ENCODE results near the gene TSPAN13.

TSPAN13 gene

DNA sequence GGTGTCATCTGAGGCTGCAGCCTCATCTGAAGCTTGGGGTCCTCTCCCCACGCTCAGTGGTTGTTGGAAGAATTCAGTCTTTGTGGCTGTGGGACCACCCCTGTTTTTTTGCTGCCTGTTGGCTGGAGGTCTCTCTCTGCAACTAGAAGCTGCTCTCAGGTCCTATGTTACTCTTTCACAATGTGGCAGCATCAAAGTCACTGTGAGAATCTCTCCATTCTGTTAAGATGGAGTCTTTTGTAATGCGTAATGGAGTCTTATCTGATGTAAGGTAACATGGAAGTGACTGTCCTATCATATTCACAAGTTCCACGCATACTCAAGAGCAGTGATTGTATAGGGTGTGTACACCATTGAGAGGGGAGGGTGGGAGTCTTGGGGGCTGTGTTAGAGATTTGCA, 24.9 kb downstream of the TSPAN13 start:
- no peak for DNase-seq

DNA sequence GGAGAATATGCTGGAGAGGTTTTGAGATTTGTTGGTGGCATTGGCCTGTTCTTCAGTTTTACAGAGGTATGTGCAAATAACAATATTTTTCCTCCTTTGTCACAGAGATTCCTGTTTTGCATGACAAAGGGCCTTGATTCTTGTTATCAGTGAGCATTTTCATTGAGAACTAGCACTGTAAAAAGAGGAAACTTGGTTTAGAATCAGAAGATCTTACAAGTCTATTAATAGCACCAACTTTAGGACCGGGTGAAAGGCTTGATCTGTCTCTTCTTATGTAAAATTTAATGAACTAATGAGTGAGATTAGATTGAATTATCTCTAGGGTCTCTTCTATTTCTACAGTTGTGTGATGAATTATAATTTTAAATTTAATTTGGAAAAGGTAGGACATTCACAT, 25.5 kb downstream of the TSPAN13 start:
- DNase-seq = no peak

DNA sequence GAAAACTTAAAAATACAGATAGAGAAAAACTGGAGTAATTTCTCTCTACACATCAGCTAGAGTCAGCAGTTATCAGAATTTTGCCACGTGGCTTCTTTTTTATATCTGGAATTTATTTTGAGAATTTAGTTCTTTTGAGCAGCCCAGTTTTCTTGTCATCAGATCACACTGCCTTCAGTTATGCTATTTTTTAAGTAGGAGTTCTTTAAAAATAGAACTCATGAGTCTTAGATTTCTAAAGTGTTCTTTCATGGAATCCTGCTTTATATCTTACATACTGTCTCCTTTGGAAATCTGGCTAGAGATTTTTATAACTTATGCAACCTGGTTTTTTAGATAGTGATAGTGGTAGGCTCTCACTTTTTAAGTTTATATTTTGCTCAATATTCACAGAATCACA, 27.0 kb downstream of the TSPAN13 start:
- no peak for DNase-seq

DNA sequence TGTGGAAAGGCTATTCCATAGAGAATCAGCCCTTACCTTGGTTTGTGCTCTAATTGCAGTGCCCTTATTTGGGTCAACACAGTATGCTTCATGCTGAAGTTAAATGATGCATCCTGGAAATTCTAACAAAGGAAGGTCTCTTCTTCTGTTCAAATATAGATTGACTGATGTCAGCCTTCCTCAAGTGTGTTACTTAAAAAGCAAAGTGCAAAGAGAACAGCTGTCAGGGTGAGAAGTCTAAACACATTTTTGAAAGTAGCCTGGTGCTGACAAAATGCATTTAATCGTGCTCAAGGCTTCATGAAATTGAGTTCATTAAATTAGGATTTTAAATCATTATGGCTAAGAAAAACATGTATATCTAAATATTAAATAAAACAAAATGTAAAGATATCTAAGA, 31.8 kb downstream of the TSPAN13 start:
- no peak for DNase-seq

DNA sequence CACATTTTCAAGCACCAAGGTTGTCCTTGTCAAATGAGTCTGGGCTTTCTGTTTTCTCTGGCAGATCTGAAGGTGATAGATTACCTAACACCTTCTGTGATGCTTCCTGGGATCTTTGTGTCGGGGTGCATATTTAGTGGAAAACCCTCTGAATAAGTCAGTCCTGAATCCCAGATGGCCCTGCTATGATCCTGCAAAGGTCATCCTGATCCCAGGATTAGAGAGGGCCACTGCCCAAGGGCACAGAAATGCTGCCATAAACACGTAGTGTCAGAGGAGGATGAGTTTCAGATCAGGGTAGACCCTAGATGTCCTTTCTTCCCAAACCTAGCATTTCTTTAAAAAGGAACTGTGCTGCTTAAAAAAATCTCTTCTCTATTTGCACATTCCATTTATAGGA, 32.3 kb downstream of the TSPAN13 start:
- DNase-seq = no peak

DNA sequence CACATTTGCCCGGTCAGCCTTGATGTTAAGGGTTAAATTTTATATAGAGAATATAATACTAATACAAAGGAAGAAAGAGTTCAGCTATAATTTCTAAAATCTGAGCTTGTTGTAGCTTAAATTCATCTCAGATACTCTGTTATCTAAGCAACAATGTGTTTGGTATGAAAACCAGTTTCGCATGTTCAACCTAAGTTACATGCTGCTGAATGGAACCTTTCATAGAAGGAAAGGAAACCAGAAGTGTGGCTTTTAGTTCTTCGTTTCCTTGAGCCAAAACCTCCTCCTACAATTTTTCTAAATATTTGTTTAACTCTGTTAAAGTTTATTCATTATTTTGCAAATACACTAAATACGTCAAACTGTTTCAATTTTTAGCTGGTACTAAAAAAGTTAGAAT, 32.7 kb downstream of the TSPAN13 start:
- no peak for DNase-seq

DNA sequence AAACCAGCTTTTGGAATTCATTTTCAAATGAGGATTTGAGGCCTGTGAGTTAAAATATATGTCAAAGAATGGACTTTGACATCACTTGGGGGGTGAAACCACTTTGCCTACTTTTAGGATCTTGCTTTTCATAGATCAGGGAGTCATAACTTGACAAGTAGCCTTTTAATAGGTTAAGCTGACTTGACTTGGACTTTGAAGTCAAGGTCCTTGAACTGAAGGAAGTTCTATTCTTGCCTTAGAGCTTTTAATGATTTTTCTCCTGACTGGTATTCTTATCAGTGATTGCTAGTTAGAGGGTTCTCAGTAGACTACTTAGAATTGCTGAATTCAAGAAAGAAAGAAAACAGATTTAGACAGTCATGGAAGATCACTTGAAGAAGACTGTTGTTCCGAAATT, 33.6 kb downstream of the TSPAN13 start:
- DNase-seq = no peak

DNA sequence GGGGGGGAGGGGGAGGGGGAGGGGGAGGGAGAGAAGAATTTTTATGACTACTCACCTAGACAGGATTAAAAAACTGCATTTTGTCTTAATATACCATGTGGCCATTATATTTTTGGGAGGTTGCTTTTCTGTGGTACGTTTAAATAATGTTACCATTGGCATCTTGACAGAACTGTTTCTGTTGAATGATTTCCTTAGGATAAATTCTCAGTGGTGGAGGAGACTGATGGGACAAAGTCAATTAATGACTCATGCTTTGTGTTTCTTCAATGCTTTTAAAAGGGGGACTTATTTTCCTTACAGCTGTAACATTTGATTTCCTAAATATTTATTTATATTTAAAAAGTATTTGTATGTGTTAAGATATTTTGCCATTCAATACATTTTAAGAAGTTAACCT, 37.5 kb downstream of the TSPAN13 start:
- DNase-seq = no peak

DNA sequence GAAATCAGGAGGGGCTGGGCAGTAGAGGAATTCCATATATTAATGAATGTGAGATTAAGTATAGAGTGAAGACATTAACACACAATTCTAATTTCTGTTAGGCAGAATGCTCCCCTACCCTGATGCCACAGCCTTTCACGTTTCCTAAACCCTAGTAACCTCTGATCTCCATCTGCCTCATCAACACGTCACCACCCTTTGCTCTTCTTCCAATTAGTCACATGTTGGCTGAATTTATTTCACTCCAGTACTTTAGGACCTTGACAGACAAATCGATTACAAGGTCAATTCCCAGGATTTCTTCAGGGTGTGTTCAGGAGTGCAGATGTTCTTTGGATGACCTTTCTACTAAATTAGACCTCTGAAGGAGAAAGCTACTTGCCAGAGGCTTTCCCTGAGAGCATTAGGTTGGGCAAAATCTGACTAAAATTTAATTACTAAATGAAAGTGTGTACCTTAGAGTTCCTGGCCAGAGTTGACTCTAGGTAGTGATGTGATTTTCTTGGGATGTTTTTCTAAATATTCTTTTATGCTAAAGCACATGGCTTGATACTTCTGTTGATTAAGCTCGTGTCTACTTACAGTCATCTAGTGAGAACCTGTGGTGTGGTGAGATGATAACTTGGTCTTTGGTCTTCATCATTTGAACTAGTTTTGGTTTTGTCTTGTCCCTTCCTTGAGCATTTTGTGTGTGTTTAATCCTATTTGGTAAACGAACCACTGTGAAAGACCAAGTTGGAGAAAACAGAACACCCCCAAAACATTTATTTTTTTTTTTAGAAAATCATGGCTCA, 38.5 kb downstream of the TSPAN13 start:
- DNase-seq = no peak

DNA sequence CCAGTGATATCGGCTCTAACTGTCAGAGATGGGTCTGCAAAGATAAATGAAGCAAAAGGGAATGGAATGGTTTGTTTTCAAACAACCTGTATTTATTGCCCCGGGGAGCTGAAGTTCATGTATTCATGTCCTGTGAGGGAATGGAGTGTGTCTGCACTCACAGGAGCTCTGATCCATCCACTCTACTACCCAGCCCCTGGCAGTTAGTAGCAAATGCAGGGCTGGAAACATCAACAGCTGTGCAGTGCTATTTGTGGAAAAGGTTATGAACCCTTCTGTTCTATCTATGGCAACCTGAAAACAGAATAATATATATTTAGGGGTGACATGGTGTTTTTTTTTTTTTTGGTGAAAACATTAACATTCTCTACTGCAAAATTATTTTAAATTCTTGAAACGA, 41.4 kb downstream of the TSPAN13 start:
- DNase-seq = no peak

DNA sequence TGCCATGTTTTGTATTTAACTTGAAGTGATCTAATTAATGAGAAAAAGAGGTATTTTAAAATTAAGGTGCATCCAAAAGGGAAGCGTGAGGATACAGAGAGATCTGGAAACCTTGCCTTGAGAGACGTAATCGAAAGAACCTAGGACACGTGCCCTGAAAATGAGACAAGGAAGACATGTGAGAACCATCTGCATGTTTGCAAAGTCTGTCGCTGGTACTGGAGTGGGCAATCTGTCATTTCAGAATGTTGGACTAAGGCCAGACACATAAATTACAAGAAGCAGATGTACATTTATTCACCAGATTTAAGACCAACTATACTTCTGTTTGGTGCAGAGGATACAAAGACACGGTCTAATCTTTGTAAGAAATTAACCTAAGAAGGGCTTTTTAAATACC, 42.1 kb downstream of the TSPAN13 start:
- DNase-seq = no peak

DNA sequence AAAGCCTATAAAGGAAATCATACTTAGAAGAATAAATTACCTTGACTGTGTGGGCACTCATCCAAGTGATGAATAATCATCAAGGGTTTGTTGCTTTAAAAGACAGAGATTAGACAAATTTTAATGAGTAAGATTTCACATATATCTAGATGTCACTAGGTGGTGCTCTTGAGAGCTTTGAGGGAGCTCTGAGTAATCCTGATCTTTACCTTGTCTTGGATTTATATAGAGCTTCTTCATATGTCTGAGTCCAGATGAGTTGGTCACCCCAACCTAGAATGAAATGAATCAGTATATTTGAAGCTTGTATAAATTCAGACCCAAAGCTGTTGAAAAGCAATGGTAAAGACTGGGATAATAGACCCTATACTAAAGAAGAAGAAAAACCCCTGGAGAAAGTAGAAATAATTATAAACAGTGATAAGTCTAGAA, 47.6 kb downstream of the TSPAN13 start:
- no peak for DNase-seq

DNA sequence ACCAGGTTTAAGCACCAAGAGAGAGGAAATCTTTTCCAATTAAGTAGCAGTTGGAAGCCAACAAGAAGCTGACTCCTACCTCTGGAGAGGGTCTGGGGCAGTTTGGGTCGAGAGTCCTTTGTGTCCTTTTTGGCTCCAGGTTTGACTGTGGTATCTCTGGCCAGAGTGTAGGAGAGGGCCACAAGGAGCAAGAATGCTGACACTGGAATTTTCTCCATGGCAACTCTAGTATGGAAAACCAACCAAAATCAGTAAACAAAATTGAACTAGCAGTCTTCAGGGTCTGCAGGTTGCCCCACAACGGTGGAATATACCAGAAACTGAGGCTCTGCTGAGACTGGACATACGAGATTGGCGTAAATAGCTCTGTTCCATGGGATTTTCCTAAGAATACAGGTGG, 48.0 kb downstream of the TSPAN13 start:
- no peak for DNase-seq

DNA sequence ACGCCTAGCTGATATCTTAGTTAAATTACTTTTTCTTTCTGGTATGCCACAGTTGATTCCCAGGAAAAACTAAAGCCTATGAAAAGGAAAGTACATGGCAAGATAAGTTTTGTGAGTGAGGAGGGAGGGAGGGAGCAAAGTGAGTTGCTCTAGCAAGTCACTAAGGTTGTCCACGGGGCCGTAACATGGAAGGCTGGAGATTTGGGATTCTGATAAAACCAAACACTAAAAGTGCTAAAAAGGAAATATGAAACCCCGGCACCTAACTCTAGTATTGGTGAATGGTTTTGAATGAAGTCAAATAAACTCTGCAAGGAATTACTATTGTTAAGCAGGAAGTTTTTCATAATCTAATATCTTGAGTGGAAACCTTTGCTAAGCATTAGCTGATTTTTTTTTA, 49.6 kb downstream of the TSPAN13 start:
- DNase-seq = no peak

DNA sequence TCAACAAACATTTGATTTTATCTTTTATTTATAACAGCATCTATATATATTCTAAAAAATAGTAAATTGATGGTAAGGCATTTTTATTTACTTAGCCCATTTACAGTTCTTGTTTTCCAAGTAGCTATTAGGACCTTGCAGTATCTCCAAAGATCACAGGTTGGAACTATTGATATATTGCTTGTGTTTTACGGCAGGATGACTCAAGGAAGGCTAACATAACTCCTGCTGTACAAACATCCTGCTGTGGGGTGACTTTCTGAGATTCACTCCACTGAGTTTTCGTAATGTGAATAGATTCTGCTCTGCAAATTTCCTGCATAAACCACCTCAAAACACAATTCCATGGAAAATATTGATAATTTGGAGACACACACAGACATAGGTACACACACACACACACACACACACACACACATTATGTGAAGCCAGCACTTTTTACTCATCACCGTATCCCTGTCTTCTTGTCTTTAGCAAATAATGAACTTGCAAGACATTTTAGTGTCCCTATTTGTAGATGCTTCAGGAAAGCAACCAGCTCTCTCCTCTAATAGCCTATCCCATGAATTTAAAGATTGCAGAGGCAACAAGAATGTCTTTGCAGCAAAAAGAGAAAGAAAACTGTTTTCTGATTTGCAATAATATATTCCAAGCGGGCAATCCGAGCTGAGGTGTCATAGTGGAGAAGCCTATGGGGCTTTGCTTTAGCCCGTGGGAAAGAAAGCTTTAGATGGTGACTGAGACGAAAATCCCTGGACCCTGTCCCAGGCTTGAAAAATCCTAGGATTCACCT, 50.5 kb downstream of the TSPAN13 start:
- DNase-seq = no peak

DNA sequence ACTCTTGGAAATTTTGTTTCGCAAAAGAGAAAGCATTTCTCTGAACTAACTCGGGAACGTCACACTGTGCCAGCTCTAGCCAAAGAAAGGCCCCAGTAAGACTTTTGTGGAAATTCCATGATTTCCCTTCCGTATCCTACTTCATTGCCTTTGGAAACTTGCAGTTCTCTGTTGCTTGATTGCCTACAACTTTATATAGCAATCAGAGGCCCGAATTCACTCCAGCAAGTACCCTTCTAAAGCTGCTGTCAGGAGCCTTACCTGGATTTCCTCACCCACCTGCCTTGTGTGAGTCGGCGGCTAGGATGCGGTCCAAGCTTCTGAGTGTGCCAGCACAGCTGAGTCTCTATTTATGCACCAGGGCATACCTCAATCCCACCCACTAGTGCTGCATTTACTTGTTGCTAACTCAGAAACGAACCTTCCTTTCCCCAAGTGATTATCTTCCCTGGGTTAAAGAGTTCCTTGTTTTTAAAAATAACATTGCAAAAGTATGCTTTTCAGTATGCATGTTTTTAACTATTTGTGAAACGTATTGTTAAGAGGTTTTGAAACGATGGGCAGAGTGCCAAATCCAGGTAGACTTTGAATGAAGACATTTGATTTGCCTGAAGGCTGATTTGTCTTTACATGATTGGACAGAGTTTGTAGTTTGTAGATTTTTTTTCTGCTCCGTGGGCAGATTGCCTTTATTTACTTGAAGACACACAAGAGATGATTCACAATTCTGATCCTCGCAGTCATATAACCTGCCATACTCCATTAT, 51.3 kb downstream of the TSPAN13 start, which contains the start of gene AGR2:
Gene AGR2 (minus strand): TSS at position 326 of the 766 bp plus-strand sequence. CDS start 3,203 bp downstream, outside the sequence.
- no peak for DNase-seq

DNA sequence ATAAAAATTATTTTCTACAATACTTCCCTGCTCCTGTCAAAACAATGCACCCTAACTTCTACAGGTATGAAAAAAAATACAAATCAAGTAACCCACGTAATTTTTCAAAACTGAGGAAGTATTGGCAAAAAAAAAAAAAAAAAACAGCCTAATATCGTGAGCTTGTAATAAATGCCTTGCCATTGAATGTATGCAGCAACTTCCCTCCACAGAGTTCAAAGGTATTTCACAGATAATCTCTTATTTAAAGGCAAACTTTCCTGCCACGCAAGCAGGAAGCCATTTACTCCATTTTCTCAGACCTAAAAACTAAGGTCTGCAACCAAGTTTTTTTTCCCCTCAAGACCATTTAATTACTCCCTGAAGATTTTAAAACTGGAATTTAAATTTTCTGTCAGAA, 51.9 kb downstream of the TSPAN13 start:
- DNase-seq = no peak

DNA sequence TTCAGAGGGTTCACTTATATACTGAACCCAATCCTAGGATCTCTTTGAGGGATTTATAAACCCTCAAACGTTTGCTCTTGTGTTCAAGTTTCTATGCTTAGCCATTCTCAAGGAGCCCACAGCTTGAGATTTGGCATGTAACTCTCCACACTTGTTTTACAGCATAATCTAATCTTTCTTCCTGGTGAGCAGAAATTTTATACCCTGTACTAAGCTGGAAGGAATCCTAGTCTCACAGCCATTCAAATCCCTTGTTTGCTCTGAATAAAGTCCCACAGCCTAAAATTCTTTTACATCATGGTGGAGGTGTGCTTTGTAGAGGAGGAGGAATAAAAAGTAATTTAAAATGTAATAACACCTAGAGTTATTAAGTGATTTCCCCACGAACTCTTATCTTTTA, 56.6 kb downstream of the TSPAN13 start:
- no peak for DNase-seq

DNA sequence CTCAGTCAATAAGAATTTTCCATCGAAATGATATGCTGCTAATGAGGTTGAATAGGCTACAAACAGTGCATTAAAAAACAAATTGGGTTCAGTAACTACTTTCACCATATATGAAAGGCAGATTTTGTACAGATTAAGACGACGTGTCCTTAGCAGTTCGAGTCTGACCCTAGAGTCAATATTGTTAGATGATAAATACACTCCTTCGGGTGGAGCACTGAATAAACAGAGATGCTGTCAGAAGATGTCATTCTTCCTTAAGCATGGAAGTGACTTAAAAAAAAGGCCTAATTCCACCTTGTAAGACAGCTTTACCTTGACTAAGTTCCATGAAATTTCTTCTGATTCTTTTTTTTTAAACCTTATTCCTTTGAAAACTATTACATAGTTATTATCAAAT, 57.0 kb downstream of the TSPAN13 start:
- DNase-seq = no peak

DNA sequence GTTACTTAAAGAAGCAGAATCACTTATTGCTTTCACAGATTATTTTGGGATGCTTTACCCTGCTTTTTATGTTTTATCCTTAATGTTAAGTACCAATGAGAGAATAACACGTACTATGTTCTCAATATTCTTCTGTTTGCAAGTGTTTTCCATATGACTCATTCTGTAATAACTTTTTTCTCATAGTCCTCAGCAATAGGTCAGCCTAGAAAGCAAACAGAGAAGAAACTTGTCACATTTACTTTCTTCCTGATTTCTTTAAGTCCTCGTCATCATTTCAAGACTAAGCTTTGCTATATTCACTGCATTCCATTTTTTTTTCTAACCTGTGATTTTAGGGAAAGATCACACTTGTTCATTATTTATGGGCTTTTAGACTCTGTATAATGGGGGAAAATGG, 58.0 kb downstream of the TSPAN13 start:
- DNase-seq = no peak

DNA sequence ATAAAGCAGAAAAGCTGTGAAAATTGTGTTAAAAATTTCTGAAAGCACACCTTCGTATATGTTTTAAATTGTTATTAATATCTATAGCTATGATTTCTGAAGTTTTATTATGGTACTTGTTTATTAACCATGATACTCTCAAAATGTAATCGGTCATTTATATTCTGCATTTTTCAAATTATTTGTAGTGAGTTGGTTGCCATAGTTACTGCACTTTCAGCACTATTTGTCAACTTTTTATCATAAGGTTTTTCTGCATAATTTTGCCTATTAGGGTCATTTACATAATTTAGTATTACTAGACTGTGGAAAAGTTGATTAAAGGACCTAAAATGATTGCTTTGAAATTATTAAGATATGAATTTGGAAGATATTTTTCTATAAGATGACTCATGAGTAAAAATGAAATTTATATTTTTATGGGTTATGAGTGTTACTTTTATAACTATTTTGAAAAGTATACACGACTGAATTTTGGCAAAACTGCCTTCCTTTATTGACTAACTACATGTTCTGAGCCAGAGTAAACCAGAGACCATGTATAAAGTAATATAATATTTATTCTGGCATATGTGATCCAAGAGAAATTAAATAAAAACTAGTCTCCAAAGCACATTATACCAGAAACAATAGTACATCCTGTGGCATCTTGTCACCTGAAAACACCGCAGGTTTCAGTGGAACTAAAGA, 59.1 kb downstream of the TSPAN13 start:
- DNase-seq = no peak

DNA sequence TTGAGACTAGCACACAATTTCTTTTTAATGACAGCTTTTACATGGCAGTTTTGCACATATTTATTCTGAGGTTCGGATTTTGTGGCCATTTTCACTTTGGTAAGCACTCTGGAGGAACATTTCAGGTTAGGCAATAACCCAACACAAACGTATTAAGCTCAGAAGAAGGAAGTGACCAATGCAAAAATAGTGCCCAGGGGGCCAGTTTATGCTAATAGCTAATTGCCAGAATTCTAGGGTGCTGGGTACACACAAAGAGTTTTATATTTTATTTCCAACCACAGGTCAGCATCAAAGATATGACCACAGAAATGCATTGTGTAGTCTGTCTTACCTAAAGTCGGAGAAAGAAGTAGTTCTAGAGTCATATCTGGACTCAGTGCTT, 59.7 kb downstream of the TSPAN13 start:
- no peak for DNase-seq

DNA sequence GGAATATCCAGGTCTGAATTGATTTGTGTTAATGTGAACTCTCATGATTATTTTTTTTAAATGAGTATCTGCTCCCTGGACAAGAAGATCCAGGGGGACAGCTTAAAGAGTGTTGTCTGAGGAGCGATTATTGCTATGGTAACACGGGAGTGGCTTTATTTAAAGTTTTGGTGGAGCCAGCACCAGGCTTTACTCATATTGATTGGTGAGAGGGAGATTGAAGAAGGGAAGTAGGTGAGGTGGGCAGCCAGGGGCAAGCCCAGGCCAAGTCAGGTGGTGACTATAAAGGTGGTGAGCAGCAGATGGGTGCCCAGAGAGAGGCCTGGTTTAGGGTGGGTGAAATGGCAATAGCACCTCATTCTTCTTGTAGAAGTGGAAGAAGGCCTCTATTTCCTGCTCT, 61.4 kb downstream of the TSPAN13 start:
- DNase-seq = no peak
